K562 (cell line): ENCODE results near the gene TSTD2. TPM values are rescaled to one million over a fixed set of nuclear protein-coding genes. Genes with fewer than 3 reads are reported as not detected.

ENCODE experiments used
- AFF4 ChIP-seq: sonication (generic); formaldehyde crosslinking; IDR thresholded peaks from 2 replicates; pipeline ENCODE4 v1.8.0; 2023; ENCODE audit warnings: mild to moderate bottlenecking, missing genetic modification reagents
- CHD7 ChIP-seq: fragments of 200-600 bp; sonication (generic); IDR thresholded peaks from one replicate; pipeline ENCODE4 v1.6.1; 2012; ENCODE audit warnings: mild to moderate bottlenecking, low read depth, low read length, inconsistent platforms
- MYC ChIP-seq, 2 experiments: fragments of 250-450 bp in 1 of 2; sonication (Bioruptor Pico) in 1 of 2; IDR thresholded peaks; 2 replicates each; pipeline versions ENCODE4 v1.5.1 to v1.6.1; 2012 to 2021; ENCODE audit warnings: low read depth in 2 of 2, borderline replicate concordance in 1 of 2, improper control_type of control experiment in 1 of 2, low read length in 1 of 2, mild to moderate bottlenecking in 1 of 2, moderate library complexity in 1 of 2
- SMARCE1 ChIP-seq: fragments of 450-650 bp; IDR thresholded peaks from 2 replicates; pipeline ENCODE4 v1.7.1; 2016; ENCODE audit warnings: mild to moderate bottlenecking
- polyA plus RNA-seq, 8 experiments: library from polyadenylated mRNA; depleted of rRNA in 4 of 8; stranded (reverse) in 5 of 8; unstranded in 3 of 8; fragments of >200 nt; fragmentation: Nextera tagmentation in 2 of 8; fragmentation: Illumina TruSeq in 1 of 8; extraction: Ambion mirVana in 2 of 8; extraction: Trizol in 1 of 8; gene quantifications; 2 replicates each; pipeline versions ENCODE4 v1.2.1 to v1.2.3, GENCODE V29; 2011 to 2014; ENCODE audit warnings: inconsistent platforms in 1 of 8, missing spikeins in 1 of 8
- total RNA-seq, 7 experiments: library from RNA; depleted of rRNA in 6 of 7; stranded (reverse); fragments of >200 nt in 6 of 7; fragmentation: Illumina TruSeq in 2 of 7; extraction: Trizol in 2 of 7; gene quantifications; 2 replicates each; pipeline versions ENCODE4 v1.2.1 to v1.2.3, GENCODE V29; 2011 to 2021; ENCODE audit warnings: low replicate concordance in 1 of 7
- TF ChIP-seq, protein P1 (sequence below): IDR thresholded peaks from 2 replicates; pipeline ENCODE4 v1.6.1; 2012; ENCODE audit warnings: low read depth, low read length, improper control_type of control experiment, borderline replicate concordance

TSTD2 gene
- total and polyA plus RNA-seq, 9 of the 15 experiments (the other 6 are each of a cell fraction or from before 2014, with no cell fraction given) = 10.1 to 36.7 (median 19.0) TPM

- TF ChIP-seq MYC (IDR thresholded peaks at IDR 0.05; ENCODE audit: low read depth, low read length) (no peak), MYC (CRISPR knock-in tag; IDR thresholded peaks at IDR 0.05; ENCODE audit: borderline replicate concordance, low read depth) (no peak), CHD7 (no peak), AFF4 (CRISPR knock-in tag) (no peak), SMARCE1 (peak; percentile 76; the same call in 1 of the 2 replicates)
- TF ChIP-seq, protein P1, sequence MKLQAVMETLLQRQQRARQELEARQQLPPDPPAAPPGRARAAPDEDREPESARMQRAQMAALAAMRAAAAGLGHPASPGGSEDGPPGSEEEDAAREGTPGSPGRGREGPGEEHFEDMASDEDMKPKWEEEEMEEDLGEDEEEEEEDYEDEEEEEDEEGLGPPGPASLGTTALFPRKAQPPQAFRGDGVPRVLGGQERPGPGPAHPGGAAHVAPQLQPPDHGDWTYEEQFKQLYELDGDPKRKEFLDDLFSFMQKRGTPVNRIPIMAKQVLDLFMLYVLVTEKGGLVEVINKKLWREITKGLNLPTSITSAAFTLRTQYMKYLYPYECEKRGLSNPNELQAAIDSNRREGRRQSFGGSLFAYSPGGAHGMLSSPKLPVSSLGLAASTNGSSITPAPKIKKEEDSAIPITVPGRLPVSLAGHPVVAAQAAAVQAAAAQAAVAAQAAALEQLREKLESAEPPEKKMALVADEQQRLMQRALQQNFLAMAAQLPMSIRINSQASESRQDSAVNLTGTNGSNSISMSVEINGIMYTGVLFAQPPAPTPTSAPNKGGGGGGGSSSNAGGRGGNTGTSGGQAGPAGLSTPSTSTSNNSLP = no peak
These were observed 3.7 kb upstream of the TSTD2 start (continued) for GRCh38 chr9:97636903-97637302.
